Activated naive CD4-positive, alpha-beta T cell treated with anti-CD3 and anti-CD28 coated beads, Interleukin-2, amount 50 U/mL, for 24 hours (primary cell): Measurements from ENCODE around the gene CCDC110.
"Not testable (repeated sequence)": the region's sequence is repeated elsewhere in the genome, so short reads cannot be mapped to it uniquely, and the experiment has no call there.

Source experiments
- H3K27ac Mint-ChIP-seq: one replicate; pipeline ENCODE4 v1.8.0; 2021; ENCODE audit warnings: mild to moderate bottlenecking, mixed read lengths
- H3K27me3 Mint-ChIP-seq: one replicate; pipeline ENCODE4 v1.8.0; 2021; ENCODE audit warnings: mixed read lengths
- H3K36me3 Mint-ChIP-seq: one replicate; pipeline ENCODE4 v1.8.0; 2021; ENCODE audit warnings: mixed read lengths
- H3K4me1 Mint-ChIP-seq: one replicate; pipeline ENCODE4 v1.8.0; 2021; ENCODE audit warnings: mixed read lengths
- H3K4me3 Mint-ChIP-seq: one replicate; pipeline ENCODE4 v1.8.0; 2021; ENCODE audit warnings: mild to moderate bottlenecking, mixed read lengths
- H3K9me3 Mint-ChIP-seq: one replicate; pipeline ENCODE4 v1.8.0; 2021; ENCODE audit warnings: mixed read lengths

Gene CCDC110

GRCh38 chr4:185471235-185472102, at the start of gene CCDC110:
CCDC110 (minus strand) TSS chr4:185471733; CDS start chr4:185471683, 50 bp downstream.
- Mint-ChIP-seq H3K4me3 (peak within 1 kb of the TSS; percentile 91), H3K27ac (peak within 1 kb of the TSS; percentile 69), H3K36me3 (no peaks in the 10 kb centered on the region), H3K4me1 (peaks cover 11% of the 10 kb centered on the region), H3K9me3 (no peaks in the 10 kb centered on the region), H3K27me3 (no peaks in the 10 kb centered on the region)

- no peaks in the 10 kb centered on the region for H3K9me3 Mint-ChIP-seq
- peaks cover 11% of the 10 kb centered on the region for H3K27me3 Mint-ChIP-seq
- no peaks in the 10 kb centered on the region for H3K36me3 Mint-ChIP-seq
- no peak overlapping the region for H3K4me3 Mint-ChIP-seq
- H3K27ac Mint-ChIP-seq, result no peak overlapping the region
- H3K4me1 Mint-ChIP-seq, result no peaks in the 10 kb centered on the region
Measured at GRCh38 chr4:185520119-185520518, 48.6 kb upstream of the CCDC110 start.

GRCh38 chr4:185518494-185518893, 47.0 kb upstream of the CCDC110 start:
- Mint-ChIP-seq H3K4me3 (no peak overlapping the region), H3K27ac (no peak overlapping the region), H3K36me3 (no peaks in the 10 kb centered on the region), H3K4me1 (peaks cover 6% of the 10 kb centered on the region), H3K9me3 (no peaks in the 10 kb centered on the region), H3K27me3 (peaks cover 26% of the 10 kb centered on the region)

GRCh38 chr4:185518069-185518468, 46.5 kb upstream of the CCDC110 start:
- no peaks in the 10 kb centered on the region for H3K9me3 Mint-ChIP-seq
- peaks cover 28% of the 10 kb centered on the region for H3K27me3 Mint-ChIP-seq
- no peaks in the 10 kb centered on the region for H3K36me3 Mint-ChIP-seq
- no peak overlapping the region for H3K4me3 Mint-ChIP-seq
- H3K4me1 Mint-ChIP-seq, result peaks cover 11% of the 10 kb centered on the region
- H3K27ac Mint-ChIP-seq, result no peak overlapping the region

- H3K9me3 Mint-ChIP-seq, result no peaks in the 10 kb centered on the region
- peaks cover 42% of the 10 kb centered on the region for H3K27me3 Mint-ChIP-seq
Measured at GRCh38 chr4:185515248-185515647, 43.7 kb upstream of the CCDC110 start.

GRCh38 chr4:185514182-185514697, 42.7 kb upstream of the CCDC110 start:
- no peaks in the 10 kb centered on the region for H3K36me3 Mint-ChIP-seq
- H3K27me3 Mint-ChIP-seq, result peaks cover 41% of the 10 kb centered on the region
- no peaks in the 10 kb centered on the region for H3K9me3 Mint-ChIP-seq
- no peak overlapping the region for H3K27ac Mint-ChIP-seq
- peaks cover 16% of the 10 kb centered on the region for H3K4me1 Mint-ChIP-seq
- no peak overlapping the region for H3K4me3 Mint-ChIP-seq

More at GRCh38 chr4:185515248-185515647, 43.7 kb upstream of the CCDC110 start:
- no peak overlapping the region for H3K27ac Mint-ChIP-seq
- no peak overlapping the region for H3K4me3 Mint-ChIP-seq
- H3K4me1 Mint-ChIP-seq, result peaks cover 16% of the 10 kb centered on the region
- H3K36me3 Mint-ChIP-seq, result no peaks in the 10 kb centered on the region

GRCh38 chr4:185513489-185514181, 42.1 kb upstream of the CCDC110 start:
- H3K4me3 Mint-ChIP-seq, result peak overlapping the region; percentile 34
- H3K36me3 Mint-ChIP-seq, result no peaks in the 10 kb centered on the region
- no peaks in the 10 kb centered on the region for H3K9me3 Mint-ChIP-seq

GRCh38 chr4:185512516-185512915, 41.0 kb upstream of the CCDC110 start:
- Mint-ChIP-seq H3K36me3 (no peaks in the 10 kb centered on the region), H3K27ac (no peak overlapping the region), H3K4me3 (no peak overlapping the region), H3K9me3 (no peaks in the 10 kb centered on the region), H3K27me3 (peaks cover 40% of the 10 kb centered on the region), H3K4me1 (peaks cover 16% of the 10 kb centered on the region)

More at GRCh38 chr4:185513489-185514181, 42.1 kb upstream of the CCDC110 start:
- peaks cover 38% of the 10 kb centered on the region for H3K27me3 Mint-ChIP-seq
- no peak overlapping the region for H3K27ac Mint-ChIP-seq
- H3K4me1 Mint-ChIP-seq, result peaks cover 16% of the 10 kb centered on the region

GRCh38 chr4:185511243-185511642, 39.7 kb upstream of the CCDC110 start:
- H3K27me3 Mint-ChIP-seq, result peaks cover 37% of the 10 kb centered on the region
- H3K36me3 Mint-ChIP-seq, H3K4me3 Mint-ChIP-seq, H3K9me3 Mint-ChIP-seq, H3K27ac Mint-ChIP-seq: not testable (repeated sequence)
- peaks cover 16% of the 10 kb centered on the region for H3K4me1 Mint-ChIP-seq

GRCh38 chr4:185510806-185511205, 39.3 kb upstream of the CCDC110 start:
- no peaks in the 10 kb centered on the region for H3K36me3 Mint-ChIP-seq
- H3K27me3 Mint-ChIP-seq, result peaks cover 39% of the 10 kb centered on the region
- no peak overlapping the region for H3K4me3 Mint-ChIP-seq
- H3K4me1 Mint-ChIP-seq, result peaks cover 16% of the 10 kb centered on the region
- H3K27ac Mint-ChIP-seq, result no peak overlapping the region
- H3K9me3 Mint-ChIP-seq, result no peaks in the 10 kb centered on the region

DNA sequence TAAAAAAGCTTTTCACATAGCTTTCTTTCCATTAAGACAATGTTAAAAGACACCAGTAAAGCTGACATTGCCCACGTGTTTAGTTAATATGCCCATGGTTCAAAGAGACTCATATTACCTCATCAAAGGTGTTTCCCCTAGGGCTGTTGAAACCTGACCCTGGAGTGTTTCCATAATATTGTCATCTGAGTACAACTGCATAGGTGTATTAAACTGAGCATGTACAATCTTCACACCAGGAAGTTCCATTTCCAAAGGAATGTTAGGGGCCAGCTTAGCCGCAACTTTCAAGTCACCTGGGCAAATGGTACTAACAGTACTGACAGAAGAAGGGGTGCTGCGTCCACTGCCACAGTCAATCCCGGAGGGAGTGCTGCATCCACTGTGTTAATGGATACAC, 36.6 kb upstream of the CCDC110 start:
- H3K36me3 Mint-ChIP-seq, result no peaks in the 10 kb centered on the region
- H3K27me3 Mint-ChIP-seq, result peaks cover 28% of the 10 kb centered on the region
- no peak overlapping the region for H3K27ac Mint-ChIP-seq
- H3K4me1 Mint-ChIP-seq, result peaks cover 7% of the 10 kb centered on the region
- no peak overlapping the region for H3K4me3 Mint-ChIP-seq
- no peaks in the 10 kb centered on the region for H3K9me3 Mint-ChIP-seq

- Mint-ChIP-seq H3K27ac (no peak overlapping the region), H3K27me3 (peaks cover 22% of the 10 kb centered on the region), H3K36me3 (no peaks in the 10 kb centered on the region), H3K9me3 (no peaks in the 10 kb centered on the region), H3K4me1 (no peaks in the 10 kb centered on the region), H3K4me3 (no peak overlapping the region)
Measured at GRCh38 chr4:185506422-185506821, 34.9 kb upstream of the CCDC110 start.

GRCh38 chr4:185504098-185505047, 32.8 kb upstream of the CCDC110 start:
- H3K27ac Mint-ChIP-seq, result no peak overlapping the region

GRCh38 chr4:185502386-185502785, 30.9 kb upstream of the CCDC110 start:
- H3K27ac Mint-ChIP-seq, result no peak overlapping the region

More at GRCh38 chr4:185504098-185505047, 32.8 kb upstream of the CCDC110 start:
- H3K27me3 Mint-ChIP-seq, result peaks cover 22% of the 10 kb centered on the region
- H3K4me3 Mint-ChIP-seq, result no peak overlapping the region
- no peaks in the 10 kb centered on the region for H3K9me3 Mint-ChIP-seq
- no peaks in the 10 kb centered on the region for H3K4me1 Mint-ChIP-seq
- peaks cover 2% of the 10 kb centered on the region for H3K36me3 Mint-ChIP-seq

GRCh38 chr4:185500576-185500975, 29.0 kb upstream of the CCDC110 start:
- Mint-ChIP-seq H3K27ac (no peak overlapping the region), H3K27me3 (peaks cover 18% of the 10 kb centered on the region), H3K36me3 (peaks cover 2% of the 10 kb centered on the region), H3K4me3 (no peak overlapping the region), H3K4me1 (no peaks in the 10 kb centered on the region), H3K9me3 (no peaks in the 10 kb centered on the region)

More at GRCh38 chr4:185502386-185502785, 30.9 kb upstream of the CCDC110 start:
- H3K27me3 Mint-ChIP-seq, result peaks cover 19% of the 10 kb centered on the region
- no peak overlapping the region for H3K4me3 Mint-ChIP-seq
- no peaks in the 10 kb centered on the region for H3K4me1 Mint-ChIP-seq
- H3K9me3 Mint-ChIP-seq, result no peaks in the 10 kb centered on the region
- peaks cover 2% of the 10 kb centered on the region for H3K36me3 Mint-ChIP-seq
